Trophoblast cell (in vitro differentiated cells and primary cell): ENCODE measurements around the gene OGFR.
"Not testable (repeated sequence)": the region's sequence is repeated elsewhere in the genome, so short reads cannot be mapped to it uniquely, and the experiment has no call there.

Experiments used
- DNase-seq, 2 donors: peaks; one replicate each; pipeline ENCODE4 v3.0.0-alpha.2; 2016
- H2AFZ ChIP-seq: 2 replicates; pipeline ENCODE4 v1.6.1; 2013; ENCODE audit warnings: low read length, moderate library complexity, mild to moderate bottlenecking; ENCODE audit not compliant: insufficient read depth, poor library complexity
- H2AK5ac ChIP-seq: 2 replicates; pipeline ENCODE4 v1.6.1; 2013; ENCODE audit warnings: mild to moderate bottlenecking, low read length
- H2BK120ac ChIP-seq: 2 replicates; pipeline ENCODE4 v1.6.1; 2013; ENCODE audit warnings: low read length, mild to moderate bottlenecking, moderate library complexity; ENCODE audit not compliant: insufficient read depth, poor library complexity
- H2BK12ac ChIP-seq: 2 replicates; pipeline ENCODE4 v1.6.1; 2013; ENCODE audit warnings: mild to moderate bottlenecking, low read length, moderate library complexity
- H2BK5ac ChIP-seq: 2 replicates; pipeline ENCODE4 v1.6.1; 2013; ENCODE audit warnings: low read length, low read depth, moderate library complexity, mild to moderate bottlenecking; ENCODE audit not compliant: poor library complexity
- H3K14ac ChIP-seq: 2 replicates; pipeline ENCODE4 v1.6.1; 2013; ENCODE audit warnings: mild to moderate bottlenecking, low read length
- H3K18ac ChIP-seq: 2 replicates; pipeline ENCODE4 v1.6.1; 2013; ENCODE audit warnings: mild to moderate bottlenecking, low read length
- H3K23ac ChIP-seq: 2 replicates; pipeline ENCODE4 v1.6.1; 2013; ENCODE audit warnings: low read length
- H3K27ac ChIP-seq: 2 replicates; pipeline ENCODE4 v1.5.1; 2013; ENCODE audit warnings: low read depth, mild to moderate bottlenecking, inconsistent platforms, low read length, moderate library complexity
- H3K27me3 ChIP-seq: 2 replicates; pipeline ENCODE4 v1.6.1; 2013; ENCODE audit warnings: inconsistent platforms, mild to moderate bottlenecking, low read length, moderate library complexity; ENCODE audit not compliant: insufficient read depth
- H3K36me3 ChIP-seq, 2 experiments: 1 replicate in 1 of 2; 2 replicates in 1 of 2; pipeline ENCODE4 v1.6.1; 2013; ENCODE audit warnings: low read length in 2 of 2, mild to moderate bottlenecking in 2 of 2, moderate library complexity in 1 of 2; ENCODE audit not compliant: insufficient read depth in 2 of 2, control insufficient read depth in 1 of 2
- H3K4ac ChIP-seq: 2 replicates; pipeline ENCODE4 v1.6.1; 2013; ENCODE audit warnings: low read depth, mild to moderate bottlenecking, low read length, moderate library complexity
- H3K4me1 ChIP-seq, 2 experiments: 1 replicate in 1 of 2; 2 replicates in 1 of 2; pipeline ENCODE4 v1.6.1; 2013; ENCODE audit warnings: low read length in 2 of 2, mild to moderate bottlenecking in 2 of 2, moderate library complexity in 1 of 2; ENCODE audit not compliant: insufficient read depth in 2 of 2, control insufficient read depth in 1 of 2
- H3K4me2 ChIP-seq: 2 replicates; pipeline ENCODE4 v1.6.1; 2013; ENCODE audit warnings: inconsistent platforms, mild to moderate bottlenecking, low read length, moderate library complexity
- H3K4me3 ChIP-seq: 2 replicates; pipeline ENCODE4 v1.5.1; 2013; ENCODE audit warnings: mild to moderate bottlenecking, low read depth, low read length, inconsistent platforms
- H3K79me1 ChIP-seq: one replicate; pipeline ENCODE4 v1.6.1; 2013; ENCODE audit warnings: low read length
- H3K79me2 ChIP-seq: 2 replicates; pipeline ENCODE4 v1.6.1; 2013; ENCODE audit warnings: low read length, mild to moderate bottlenecking; ENCODE audit not compliant: control insufficient read depth, insufficient read depth, poor library complexity
- H3K9ac ChIP-seq: 2 replicates; pipeline ENCODE4 v1.6.1; 2013; ENCODE audit warnings: mild to moderate bottlenecking, low read length
- H3K9me3 ChIP-seq: 2 replicates; pipeline ENCODE4 v1.6.1; 2013; ENCODE audit warnings: low read depth, mild to moderate bottlenecking, control low read depth, inconsistent platforms, low read length; ENCODE audit not compliant: insufficient read depth
- H4K12ac ChIP-seq: 2 replicates; pipeline ENCODE4 v1.6.1; 2013; ENCODE audit warnings: low read depth, mild to moderate bottlenecking, low read length, moderate library complexity
- H4K8ac ChIP-seq: 2 replicates; pipeline ENCODE4 v1.6.1; 2013; ENCODE audit warnings: low read depth, mild to moderate bottlenecking, low read length, moderate library complexity
- H4K91ac ChIP-seq: one replicate; pipeline ENCODE4 v1.6.1; 2013; ENCODE audit warnings: low read depth, mild to moderate bottlenecking, low read length, moderate library complexity
- WGBS: extraction: QIAGEN DNeasy Blood & Tissue Kit; methylation state at CpG from one replicate; pipeline ENCODE4 v1.1.7; 2013; ENCODE audit warnings: missing lambda C conversion rate; ENCODE audit not compliant: insufficient read length, insufficient coverage; ENCODE audit errors: extremely low coverage; 5-methylcytosine and 5-hydroxymethylcytosine counted together

OGFR gene

DNA sequence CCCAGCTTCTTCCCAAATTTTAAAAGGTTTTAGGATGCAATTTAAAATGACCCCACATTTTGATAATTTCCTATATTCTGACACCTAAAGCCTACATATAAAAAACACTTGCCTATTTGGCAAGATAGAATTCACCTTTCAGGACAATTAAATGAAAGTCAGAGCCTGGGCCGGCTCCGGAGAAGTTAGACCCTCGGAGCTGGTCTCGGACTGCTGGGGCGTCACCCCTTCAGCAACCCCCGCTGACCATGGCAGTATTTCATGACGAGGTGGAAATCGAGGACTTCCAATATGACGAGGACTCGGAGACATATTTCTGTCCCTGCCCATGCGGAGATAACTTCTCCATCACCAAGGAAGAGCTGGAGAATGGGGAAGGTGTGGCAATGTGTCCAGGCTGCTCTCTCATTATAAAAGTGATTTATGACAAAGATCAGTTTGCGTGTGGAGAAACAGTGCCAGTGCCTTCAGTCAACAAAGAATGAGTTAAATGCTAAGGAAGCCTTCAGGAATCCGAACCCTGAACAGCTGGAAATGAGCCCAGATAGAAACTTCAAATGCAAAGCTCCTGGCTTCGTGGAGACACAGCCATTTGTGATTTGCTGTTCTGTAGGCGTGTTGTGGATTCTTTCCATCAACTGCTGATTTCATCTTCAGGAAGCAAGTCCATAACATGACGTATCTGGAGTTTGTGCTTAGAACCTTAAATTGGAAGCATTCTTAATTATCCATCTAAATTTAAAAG, 41.0 kb downstream of the OGFR start:
- H3K9me3 ChIP-seq, result no peaks in the 10 kb centered on the region
- no peaks in the 10 kb centered on the region for H3K4me1 ChIP-seq
- H2AFZ ChIP-seq, result no peak overlapping the region
- no peak overlapping the region for H3K4me2 ChIP-seq
- peaks cover 4% of the 10 kb centered on the region in 2 experiments for H3K36me3 ChIP-seq
- DNase-seq, result no peak
- no peak overlapping the region for H2BK12ac ChIP-seq
- no peak overlapping the region for H3K14ac ChIP-seq
- no peak overlapping the region for H3K18ac ChIP-seq
- no peak overlapping the region for H3K23ac ChIP-seq
- H3K9ac ChIP-seq, result no peak overlapping the region
- H4K91ac ChIP-seq, result no peak overlapping the region
- H2BK120ac ChIP-seq, result no peak overlapping the region
- H2BK5ac ChIP-seq, result no peak overlapping the region
- WGBS, result no CpG with 5 or more reads among the region's 16 CpGs
- H4K12ac ChIP-seq, result no peak overlapping the region
- no peak overlapping the region for H3K27ac ChIP-seq
- H3K79me2 ChIP-seq, result no peaks in the 10 kb centered on the region
- H4K8ac ChIP-seq, result no peak overlapping the region
- no peaks in the 10 kb centered on the region for H3K79me1 ChIP-seq
- no peak overlapping the region for H2AK5ac ChIP-seq
- no peak overlapping the region for H3K4me3 ChIP-seq
- H3K27me3 ChIP-seq, result no peaks in the 10 kb centered on the region
- H3K4ac ChIP-seq, result no peak overlapping the region

- no CpG with 5 or more reads among the region's 19 CpGs for WGBS
- Histone ChIP-seq H3K36me3 (peaks cover 2% of the 10 kb centered on the region in 2 experiments), H3K4me3 (no peak overlapping the region)
These were observed 41.7 kb downstream of the OGFR start for GRCh38 chr20:62846166-62846890.

GRCh38 chr20:62848917-62849316, 44.3 kb downstream of the OGFR start:
- peaks cover 8 to 10% of the 10 kb centered on the region in 2 experiments for H3K36me3 ChIP-seq
- not testable (repeated sequence) for H2BK12ac ChIP-seq, H3K18ac ChIP-seq, H3K9me3 ChIP-seq, H3K4me3 ChIP-seq, H3K9ac ChIP-seq, H3K4me2 ChIP-seq, H2BK120ac ChIP-seq, H2AK5ac ChIP-seq, H3K79me2 ChIP-seq, H4K8ac ChIP-seq, H3K23ac ChIP-seq, H4K12ac ChIP-seq, DNase-seq, H3K27ac ChIP-seq, H3K4me1 ChIP-seq, H3K14ac ChIP-seq, H2AFZ ChIP-seq, H4K91ac ChIP-seq, H3K27me3 ChIP-seq, H3K4ac ChIP-seq, H2BK5ac ChIP-seq, H3K79me1 ChIP-seq
- WGBS, result no CpG with 5 or more reads among the region's 7 CpGs

More at GRCh38 chr20:62846166-62846890, 41.7 kb downstream of the OGFR start:
- H2AK5ac ChIP-seq, result no peak overlapping the region
- H3K27me3 ChIP-seq, result no peaks in the 10 kb centered on the region
- H3K23ac ChIP-seq, result no peak overlapping the region
- H3K79me2 ChIP-seq, result no peaks in the 10 kb centered on the region
- no peak overlapping the region for H2BK12ac ChIP-seq
- H4K91ac ChIP-seq, result no peak overlapping the region
- no peak overlapping the region for H3K9ac ChIP-seq
- H2AFZ ChIP-seq, result no peak overlapping the region
- H4K8ac ChIP-seq, result no peak overlapping the region
- no peak overlapping the region for H3K27ac ChIP-seq
- no peak overlapping the region for H3K4me2 ChIP-seq
- no peak overlapping the region for H3K14ac ChIP-seq
- H4K12ac ChIP-seq, result no peak overlapping the region
- H3K9me3 ChIP-seq, result no peaks in the 10 kb centered on the region
- H2BK120ac ChIP-seq, result no peak overlapping the region
- H3K4me1 ChIP-seq, result no peaks in the 10 kb centered on the region
- H3K79me1 ChIP-seq, result no peaks in the 10 kb centered on the region
- no peak for DNase-seq
- no peak overlapping the region for H2BK5ac ChIP-seq
- H3K18ac ChIP-seq, result no peak overlapping the region
- H3K4ac ChIP-seq, result no peak overlapping the region

- Histone ChIP-seq H3K79me1 (no peaks in the 10 kb centered on the region), H3K27ac (no peak overlapping the region), H3K4me2 (no peak overlapping the region), H4K12ac (no peak overlapping the region), H2AK5ac (no peak overlapping the region), H3K4me1 (no peaks in the 10 kb centered on the region), H4K91ac (no peak overlapping the region), H3K14ac (no peak overlapping the region), H3K18ac (no peak overlapping the region), H2AFZ (no peak overlapping the region), H2BK5ac (no peak overlapping the region), H3K79me2 (no peaks in the 10 kb centered on the region), H4K8ac (no peak overlapping the region), H3K4me3 (no peak overlapping the region), H3K23ac (no peak overlapping the region), H2BK120ac (no peak overlapping the region), H2BK12ac (no peak overlapping the region), H3K4ac (no peak overlapping the region), H3K27me3 (no peaks in the 10 kb centered on the region), H3K9me3 (no peaks in the 10 kb centered on the region), H3K36me3 (peaks cover 10 to 11% of the 10 kb centered on the region in 2 experiments), H3K9ac (no peak overlapping the region)
- no peak for DNase-seq
These were observed 44.8 kb downstream of the OGFR start for GRCh38 chr20:62849431-62849830.
